ENCODE measurements around the gene KCNQ2.

KCNQ2 gene

GRCh38 chr20:63452821-63453523 is 19.5 kb downstream of the KCNQ2 start:
- DNase-seq = peak; percentile 59

DNA sequence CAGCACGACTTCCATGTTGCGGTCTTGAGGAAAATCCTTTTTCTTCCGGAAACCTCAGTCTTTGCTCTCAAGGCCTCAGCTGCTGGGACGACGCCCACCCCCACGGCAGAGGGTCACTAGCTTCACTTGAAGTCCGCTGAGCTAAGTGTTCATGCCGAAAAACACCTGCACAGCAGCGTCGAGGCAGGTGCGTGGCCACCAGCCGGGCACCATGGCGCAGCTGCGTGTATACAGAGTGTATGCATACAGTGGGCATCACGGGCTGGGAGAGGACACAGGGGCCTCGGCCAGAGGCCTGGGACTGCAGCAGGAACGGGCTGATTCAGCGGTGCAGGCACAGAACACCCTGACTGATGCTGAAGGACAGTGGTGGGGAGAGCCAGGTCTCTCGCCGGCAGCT is 20.1 kb downstream of the KCNQ2 start:
- no peak for DNase-seq

DNA sequence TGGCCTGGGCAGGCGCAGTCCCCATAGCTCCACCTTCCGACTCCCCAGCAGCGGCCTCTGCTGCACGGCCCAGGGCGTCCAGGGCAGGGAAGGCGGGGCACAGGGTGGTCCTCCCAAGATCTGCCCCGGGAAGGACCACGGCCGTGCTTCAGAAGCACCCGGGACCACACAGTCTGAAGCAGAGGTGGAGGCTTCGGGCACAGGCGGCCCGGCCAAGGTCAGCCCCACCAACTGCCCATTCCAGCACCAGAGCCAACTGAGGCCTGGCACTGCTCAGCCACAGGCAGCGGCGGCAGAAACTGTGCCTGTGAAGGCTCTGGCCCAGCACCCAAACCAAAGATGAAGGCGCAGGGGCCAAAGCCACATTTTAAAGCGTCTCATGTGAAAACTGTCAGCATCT is 20.6 kb downstream of the KCNQ2 start:
- DNase-seq = no peak

- no peak for DNase-seq
These were observed 22.4 kb downstream of the KCNQ2 start for GRCh38 chr20:63449796-63450730.

DNA sequence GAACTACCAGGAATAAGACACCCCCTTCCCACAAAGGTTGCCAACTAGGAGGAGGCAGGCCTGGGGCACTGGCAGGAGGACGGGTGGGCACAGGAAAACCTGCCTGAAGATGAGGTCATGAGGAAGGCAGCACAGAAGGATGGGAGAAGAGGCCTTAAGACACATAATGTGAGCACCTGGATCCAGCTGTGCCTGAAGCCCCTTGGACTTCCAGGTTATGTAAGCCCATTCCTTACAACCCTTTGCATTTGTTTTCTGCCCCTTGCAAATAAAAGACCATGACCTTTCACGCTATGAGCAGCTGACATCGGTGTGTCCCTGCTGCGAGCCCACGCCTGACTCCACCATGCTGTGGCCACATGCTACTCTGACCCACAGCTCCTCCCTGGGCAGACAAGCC is 23.4 kb downstream of the KCNQ2 start:
- DNase-seq = no peak

DNA sequence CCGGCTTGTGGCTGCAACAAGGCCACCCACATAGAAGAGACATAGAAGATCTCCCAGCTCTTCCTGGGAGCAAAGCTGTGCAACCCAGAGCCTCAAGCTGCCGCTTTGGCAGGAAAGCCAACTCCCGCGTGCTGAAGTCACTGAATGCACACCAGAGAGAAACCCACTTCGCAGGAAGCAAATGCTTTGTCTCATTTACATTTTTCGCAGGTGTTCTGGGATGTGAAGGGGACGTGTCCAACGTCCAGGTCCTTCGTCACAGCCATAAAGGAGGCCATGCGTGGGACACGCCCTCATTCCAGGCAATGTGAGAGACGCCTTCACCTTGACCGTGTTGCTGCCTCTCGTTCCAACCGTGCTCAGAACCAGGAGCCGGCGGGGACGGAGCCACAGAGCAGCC is 24.4 kb downstream of the KCNQ2 start:
- no peak for DNase-seq

GRCh38 chr20:63447320-63447719 is 25.1 kb downstream of the KCNQ2 start:
- DNase-seq = no peak

DNA sequence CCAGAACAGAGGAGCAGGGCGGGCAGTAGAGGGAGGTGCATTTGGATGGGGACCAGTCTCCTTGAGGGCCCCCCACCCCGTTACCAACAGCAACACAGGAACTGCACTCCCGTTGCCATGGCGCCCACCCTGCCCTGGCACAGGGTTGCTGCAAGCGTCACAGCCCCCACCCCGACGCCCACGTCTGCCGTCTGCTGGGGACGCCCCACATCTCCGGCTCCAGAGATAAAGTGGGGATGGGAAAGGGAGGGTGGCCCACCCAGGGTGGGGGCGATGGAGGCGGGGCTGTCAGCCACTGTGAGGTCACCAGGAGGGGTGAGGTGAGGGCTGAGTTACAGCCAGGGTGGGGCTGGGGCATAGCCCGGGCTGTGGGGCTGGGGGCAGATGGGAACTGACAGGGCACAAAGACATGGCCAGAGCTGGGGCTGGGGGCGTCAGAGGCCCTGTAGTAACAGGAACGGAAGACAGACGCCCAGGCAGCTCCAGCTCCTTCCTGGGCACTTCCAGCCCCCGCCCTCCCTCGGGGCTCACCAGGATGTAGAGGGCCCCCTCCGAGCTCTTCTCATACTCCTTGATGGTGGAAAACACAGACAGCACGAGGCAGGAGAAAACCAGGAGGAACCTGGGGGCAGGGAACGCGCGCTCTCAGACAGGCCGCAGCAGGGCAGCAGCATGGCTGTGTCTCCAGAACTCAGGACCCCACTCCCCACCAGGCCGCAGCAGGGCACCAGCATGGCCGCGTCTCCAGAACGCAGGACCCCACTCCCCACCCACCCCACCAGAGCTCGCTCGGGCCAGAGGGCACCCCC is 26.0 kb downstream of the KCNQ2 start:
- DNase-seq = peak; percentile 54

- no peak for DNase-seq
These were observed 27.2 kb downstream of the KCNQ2 start for GRCh38 chr20:63445075-63445734.

- DNase-seq = no peak
These were observed 27.9 kb downstream of the KCNQ2 start for GRCh38 chr20:63444548-63444947.

DNA sequence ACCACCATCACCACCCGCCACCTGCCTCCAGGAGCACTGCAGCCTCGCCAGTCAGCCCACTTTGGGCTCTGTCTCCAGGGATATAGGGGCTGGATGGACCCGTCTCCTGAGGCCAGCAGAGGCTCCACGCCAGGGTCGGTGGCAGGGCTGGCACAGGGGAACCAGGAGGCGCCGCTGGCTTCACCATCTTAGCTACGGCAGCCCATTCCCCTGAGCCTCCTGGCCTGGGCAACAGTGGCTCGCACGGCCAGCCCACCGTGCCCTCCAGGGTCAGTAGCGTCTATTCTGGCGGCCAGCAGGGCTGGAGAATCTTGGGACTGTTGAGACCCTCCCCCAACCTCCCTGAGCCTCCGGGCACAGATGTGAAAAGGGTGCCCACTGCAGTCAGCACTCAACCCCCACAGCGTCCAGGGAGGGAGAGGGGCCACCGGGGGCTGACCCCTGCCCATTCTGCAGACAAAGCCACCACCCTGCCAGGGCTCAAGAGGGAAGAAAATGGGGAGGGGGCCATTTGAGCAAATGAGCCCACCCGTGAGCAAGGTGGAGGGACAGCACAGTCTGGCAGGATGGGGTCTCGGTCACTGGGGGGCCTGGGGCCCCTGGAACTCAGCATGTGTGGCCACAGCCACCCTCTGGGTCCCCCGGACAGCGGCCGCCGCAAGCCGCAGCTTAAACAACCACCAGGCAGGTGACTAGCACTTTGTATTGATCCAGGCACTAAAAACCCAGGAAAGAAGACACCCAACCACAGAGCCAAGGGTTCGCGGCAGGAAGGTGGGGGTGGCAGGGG is 28.7 kb downstream of the KCNQ2 start:
- DNase-seq = no peak

DNA sequence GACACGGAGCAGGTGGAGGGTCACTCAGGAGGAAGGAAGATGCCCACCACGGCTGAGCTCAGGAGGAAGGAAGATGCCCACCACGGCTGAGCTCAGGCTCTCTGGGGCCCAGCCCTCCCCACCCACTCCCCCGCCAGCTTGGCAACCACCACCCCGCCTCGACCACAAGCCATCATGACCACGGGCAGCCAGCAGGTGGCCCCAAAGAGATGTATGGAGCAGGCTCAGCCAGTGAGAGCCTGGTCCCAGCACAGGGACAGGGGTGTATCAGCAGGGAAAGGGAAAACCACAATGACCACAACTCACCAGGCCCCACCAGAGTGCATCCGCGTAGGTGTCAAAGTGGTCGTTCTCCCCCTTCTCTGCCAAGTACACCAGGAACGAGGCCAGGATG is 30.4 kb downstream of the KCNQ2 start:
- DNase-seq = peak; percentile 62

DNA sequence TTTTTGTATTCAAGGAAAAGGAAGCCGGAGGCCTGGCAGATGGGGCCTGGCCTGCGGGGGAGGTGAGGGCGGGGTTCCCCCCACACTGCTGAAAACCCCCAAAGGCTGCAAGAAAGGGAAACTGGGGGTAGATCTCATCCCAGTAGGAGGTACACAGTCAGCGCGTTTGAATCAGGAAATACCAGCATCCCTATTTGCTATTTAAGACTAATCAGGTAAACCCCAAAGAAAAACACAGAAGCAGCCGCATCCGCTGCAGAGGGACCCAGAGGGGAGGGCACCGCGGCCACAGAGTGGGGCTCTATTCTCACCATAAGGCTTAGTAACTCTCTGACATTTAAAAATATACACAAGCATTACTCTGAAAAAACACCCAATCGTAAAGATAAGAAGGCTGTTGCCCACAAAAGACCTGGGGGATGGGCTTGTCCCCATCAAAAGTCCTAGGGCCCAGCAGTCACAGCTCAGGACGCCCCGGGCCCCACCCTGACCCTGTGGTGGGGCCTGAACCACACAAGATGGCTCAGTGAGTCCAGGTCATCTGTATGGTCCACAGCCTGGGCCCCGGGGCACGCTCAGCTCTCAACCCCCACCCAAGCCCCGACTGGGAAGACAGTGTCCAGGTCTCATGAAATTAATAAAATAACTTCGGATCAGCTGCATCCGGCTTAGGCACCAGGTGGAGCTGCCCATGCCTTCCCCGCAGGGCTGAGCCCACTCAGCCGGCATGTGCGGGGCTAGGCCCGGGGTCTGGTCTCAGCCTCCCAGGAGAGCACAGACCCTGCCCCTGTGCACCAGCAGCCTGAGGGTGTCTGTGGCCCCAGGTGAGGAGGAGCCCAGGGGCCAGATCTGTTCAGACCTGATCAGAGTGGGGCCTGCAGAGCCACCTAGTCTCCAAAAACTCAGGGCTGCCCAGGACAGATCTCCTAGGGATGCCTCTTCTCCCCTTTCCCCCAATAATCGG is 31.0 kb downstream of the KCNQ2 start:
- DNase-seq = no peak

DNA sequence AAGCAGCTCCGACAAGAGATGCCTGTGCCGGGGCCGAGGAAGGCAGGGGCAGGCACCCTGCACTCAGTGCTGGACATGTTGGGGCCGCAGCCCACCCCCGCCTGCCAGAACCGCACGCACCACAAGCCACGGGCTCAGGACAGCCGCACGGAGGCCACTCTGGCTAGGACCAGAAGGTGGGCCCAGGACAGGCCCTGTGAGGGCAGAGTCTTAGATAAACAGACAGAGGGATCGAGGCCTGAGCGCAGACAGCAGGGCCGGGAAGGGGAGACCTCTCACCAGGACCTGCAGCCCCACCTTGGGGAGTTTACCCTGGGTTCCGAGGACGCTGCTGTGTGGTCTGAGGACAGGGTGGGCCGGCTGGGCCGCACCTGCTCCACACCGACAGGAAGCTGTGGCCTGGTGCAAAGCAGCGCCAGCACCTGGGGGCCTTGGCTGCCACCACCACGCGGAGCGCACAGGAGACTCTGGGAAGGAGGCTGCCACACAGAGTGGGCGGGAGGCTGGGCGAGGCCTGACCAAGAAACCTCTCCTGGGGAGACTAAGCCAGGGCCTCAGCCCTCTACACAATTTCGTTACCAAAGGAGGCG is 32.0 kb downstream of the KCNQ2 start:
- no peak for DNase-seq

- DNase-seq = no peak
These were observed 32.6 kb downstream of the KCNQ2 start for GRCh38 chr20:63439866-63440265.

DNA sequence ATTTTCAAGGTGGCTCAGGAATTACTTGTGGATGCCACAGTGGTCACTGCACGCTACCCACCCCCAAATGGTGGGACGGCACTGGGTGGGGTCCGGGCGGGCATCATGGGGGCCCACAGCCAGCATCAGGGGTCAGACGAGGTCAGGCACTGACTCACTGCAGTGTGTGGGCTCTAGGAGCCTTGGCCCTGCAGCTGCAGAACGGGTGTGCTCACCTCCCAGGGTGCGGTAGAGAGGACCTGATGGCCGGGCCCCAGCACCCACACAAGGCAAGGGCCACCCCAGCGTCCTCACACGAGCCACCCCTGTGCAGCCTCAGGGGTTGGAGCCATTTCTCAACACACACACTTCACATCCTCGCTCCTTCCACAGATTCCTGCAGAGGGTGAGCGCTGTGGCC is 34.3 kb downstream of the KCNQ2 start:
- no peak for DNase-seq

DNA sequence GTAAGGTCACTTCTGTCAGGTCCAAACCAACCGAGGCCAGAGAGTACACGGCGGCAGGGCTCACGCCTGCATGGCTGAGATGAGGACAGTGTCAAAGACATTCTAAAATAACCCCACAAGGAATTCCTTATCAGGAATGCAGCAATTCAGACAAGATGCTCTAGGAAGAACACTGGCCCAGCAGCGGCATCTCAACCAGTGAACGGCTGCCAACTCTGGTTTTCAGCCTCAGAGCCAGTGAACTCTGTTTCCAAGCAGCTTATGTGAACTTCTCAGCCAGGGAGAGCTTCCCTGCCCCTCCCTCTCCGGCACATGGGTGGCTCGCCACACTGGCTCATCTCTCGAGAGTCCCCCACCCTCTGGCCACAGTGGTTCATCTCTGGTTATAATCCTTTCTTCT is 36.9 kb downstream of the KCNQ2 start:
- peak; percentile 52 for DNase-seq

GRCh38 chr20:63434599-63435378 is 37.7 kb downstream of the KCNQ2 start:
- peak; percentile 85 for DNase-seq

DNA sequence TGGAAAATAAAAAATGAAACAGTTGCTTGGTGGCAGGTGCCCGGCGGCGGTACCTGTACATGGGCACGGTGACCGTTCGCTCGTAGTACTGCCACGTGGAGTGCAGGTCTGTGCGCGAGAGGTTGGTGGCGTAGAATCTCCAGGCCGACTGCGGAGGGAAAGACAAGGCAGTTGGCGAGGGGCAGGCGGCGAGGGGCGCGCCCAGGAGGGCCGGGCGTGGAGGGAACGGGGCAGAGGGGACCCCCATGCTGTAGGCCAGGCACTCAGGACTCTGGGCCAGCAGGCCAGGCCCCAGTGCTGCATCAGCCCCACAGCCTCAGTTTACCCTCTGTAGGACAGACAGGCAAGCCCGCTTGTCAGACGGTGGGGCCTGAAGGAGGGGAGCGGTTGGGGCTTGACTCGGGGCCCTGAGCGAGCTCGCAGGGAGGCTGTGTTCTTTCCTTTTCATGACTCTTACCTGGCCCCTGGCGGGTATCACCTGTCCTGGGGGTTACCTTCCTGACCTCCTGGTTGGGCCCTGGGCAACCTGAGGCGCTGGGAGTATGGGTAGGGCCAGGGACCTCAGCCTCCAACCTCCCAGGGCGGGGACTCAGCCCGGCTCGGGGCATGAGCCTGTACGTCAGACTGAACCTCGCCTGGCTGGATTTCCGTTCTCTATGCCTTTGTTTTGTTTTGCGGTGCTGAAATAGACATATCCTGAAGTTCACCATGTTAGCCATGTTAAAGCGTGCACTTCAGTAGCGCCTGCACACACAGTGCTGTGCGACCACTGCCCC is 38.5 kb downstream of the KCNQ2 start:
- DNase-seq = no peak

Data from femur (tissue), 1 donor.